Ectodermal cell (in vitro differentiated cells): ENCODE measurements around the gene SHISA7.

ENCODE experiments used
- H3K27ac ChIP-seq: 2 replicates; pipeline ENCODE4 v1.7.0; 2013; ENCODE audit warnings: mild to moderate bottlenecking, low read depth, low read length; ENCODE audit not compliant: insufficient read depth, poor library complexity, severe bottlenecking
- H3K27me3 ChIP-seq: 2 replicates; pipeline ENCODE4 v1.7.0; 2013; ENCODE audit warnings: mild to moderate bottlenecking, low read length; ENCODE audit not compliant: insufficient read depth, control insufficient read depth, poor library complexity, severe bottlenecking
- H3K36me3 ChIP-seq: one replicate; pipeline ENCODE4 v1.7.0; 2013; ENCODE audit warnings: low read length; ENCODE audit not compliant: control insufficient read depth, insufficient read depth
- H3K4me1 ChIP-seq: one replicate; pipeline ENCODE4 v1.7.0; 2013; ENCODE audit warnings: low read length; ENCODE audit not compliant: control insufficient read depth, insufficient read depth
- H3K4me3 ChIP-seq: 2 replicates; pipeline ENCODE4 v1.7.0; 2013; ENCODE audit warnings: low read depth, low read length, control low read depth; ENCODE audit not compliant: insufficient read depth
- H3K9me3 ChIP-seq: 2 replicates; pipeline ENCODE4 v1.7.0; 2013; ENCODE audit warnings: mild to moderate bottlenecking, low read length, moderate library complexity; ENCODE audit not compliant: control insufficient read depth
- WGBS, 2 experiments: methylation state at CpG; one replicate each; pipeline ENCODE4 v1.1.7; 2013; ENCODE audit warnings: missing lambda C conversion rate in 2 of 2; 5-methylcytosine and 5-hydroxymethylcytosine counted together

The SHISA7 gene

DNA sequence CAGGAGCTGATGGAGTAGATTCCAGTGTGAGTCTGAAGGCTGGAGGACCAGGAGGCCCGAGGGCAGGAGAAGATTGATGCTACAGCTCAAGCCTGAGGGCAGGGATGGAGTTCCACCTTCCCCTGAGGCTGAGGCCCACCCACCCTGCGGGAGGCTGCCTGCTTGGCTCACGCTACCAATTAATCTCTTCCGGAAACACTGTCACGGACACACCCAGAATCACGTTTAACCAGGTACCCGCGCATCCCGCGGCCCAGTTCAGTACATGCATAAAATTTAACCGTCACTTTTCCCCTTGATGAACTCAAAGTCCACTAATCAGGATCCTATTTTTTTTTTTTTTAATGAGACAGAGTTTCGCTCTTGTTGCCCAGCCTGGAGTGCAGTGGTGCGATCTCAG, 28.2 kb upstream of the SHISA7 start:
- no peak overlapping the region for H3K27ac ChIP-seq
- H3K36me3 ChIP-seq: no peaks in the 10 kb centered on the region
- no peaks in the 10 kb centered on the region for H3K27me3 ChIP-seq
- WGBS, 2 experiments: 89 to 91% methylated on average over 13 of the region's 13 CpGs
- peaks cover 19% of the 10 kb centered on the region for H3K4me1 ChIP-seq
- no peaks in the 10 kb centered on the region for H3K9me3 ChIP-seq
- no peak overlapping the region for H3K4me3 ChIP-seq

DNA sequence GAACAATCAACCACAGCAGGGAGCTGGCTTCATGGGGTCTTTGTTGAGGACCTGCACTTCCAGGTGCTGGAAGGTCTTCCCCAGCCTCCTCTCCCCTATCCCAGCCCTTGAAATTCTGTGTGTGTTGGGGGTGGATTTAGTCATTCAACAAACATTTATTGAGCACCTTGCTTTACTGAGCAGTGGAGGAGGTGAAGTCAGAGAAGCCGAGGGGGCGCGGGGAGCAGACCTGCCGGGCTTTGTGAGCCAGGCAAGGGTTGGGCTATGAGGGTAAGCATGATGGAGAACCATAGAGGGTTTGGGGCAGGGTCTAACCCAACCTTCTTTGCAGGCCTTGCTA, 24.9 kb upstream of the SHISA7 start:
- WGBS, 2 experiments: 20 to 24% methylated on average over 4 of the region's 4 CpGs

DNA sequence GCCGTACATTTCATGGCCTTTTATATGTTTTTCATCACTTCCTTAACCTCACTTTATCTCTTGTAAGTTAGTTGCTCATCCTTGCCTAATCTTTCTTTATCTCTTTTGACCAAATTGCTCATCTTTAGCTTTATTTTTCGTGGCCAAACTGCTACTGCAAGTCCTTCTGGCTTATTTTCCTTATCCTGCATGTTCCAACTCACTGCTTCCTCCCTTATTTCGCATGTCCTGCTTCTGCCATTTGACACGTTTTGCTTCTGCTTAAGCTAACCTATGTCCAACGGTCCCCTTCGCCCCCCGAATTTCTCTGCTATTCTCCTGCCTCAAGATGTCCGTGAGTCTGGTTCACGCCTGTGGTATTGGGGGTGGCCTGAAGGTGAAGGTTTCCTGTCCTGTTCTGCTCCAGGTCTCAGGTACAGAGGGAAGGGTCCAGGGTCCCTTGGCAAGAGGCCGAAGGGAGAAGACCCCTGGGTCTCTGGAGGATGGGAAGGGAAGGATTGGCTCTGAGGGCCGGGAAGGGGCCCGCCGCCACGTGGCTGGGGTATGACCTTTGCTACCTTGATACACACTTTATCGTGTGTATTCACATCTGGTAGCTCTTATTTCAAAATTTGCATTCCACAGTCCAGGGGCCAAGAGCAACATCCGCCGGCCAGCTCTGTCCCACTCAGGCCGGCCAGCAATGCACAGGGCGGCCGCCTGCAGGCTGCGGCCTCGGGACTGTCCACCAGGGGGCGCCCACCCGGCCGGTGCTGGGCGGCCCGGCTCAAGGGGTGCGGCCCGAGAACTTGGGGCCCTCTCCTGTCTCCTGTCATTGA, 24.3 kb upstream of the SHISA7 start:
- Histone ChIP-seq H3K27ac (no peak overlapping the region), H3K4me3 (no peak overlapping the region), H3K9me3 (no peaks in the 10 kb centered on the region), H3K4me1 (peaks cover 15% of the 10 kb centered on the region), H3K36me3 (no peaks in the 10 kb centered on the region), H3K27me3 (peaks cover 29% of the 10 kb centered on the region)
- 47 to 48% methylated on average over 29 of the region's 29 CpGs for WGBS, 2 experiments

More for the DNA sequence above, 24.9 kb upstream of the SHISA7 start:
- peaks cover 25% of the 10 kb centered on the region for H3K27me3 ChIP-seq
- H3K9me3 ChIP-seq: no peaks in the 10 kb centered on the region
- no peaks in the 10 kb centered on the region for H3K36me3 ChIP-seq
- H3K27ac ChIP-seq: no peak overlapping the region
- H3K4me1 ChIP-seq: peaks cover 16% of the 10 kb centered on the region
- H3K4me3 ChIP-seq: no peak overlapping the region

DNA sequence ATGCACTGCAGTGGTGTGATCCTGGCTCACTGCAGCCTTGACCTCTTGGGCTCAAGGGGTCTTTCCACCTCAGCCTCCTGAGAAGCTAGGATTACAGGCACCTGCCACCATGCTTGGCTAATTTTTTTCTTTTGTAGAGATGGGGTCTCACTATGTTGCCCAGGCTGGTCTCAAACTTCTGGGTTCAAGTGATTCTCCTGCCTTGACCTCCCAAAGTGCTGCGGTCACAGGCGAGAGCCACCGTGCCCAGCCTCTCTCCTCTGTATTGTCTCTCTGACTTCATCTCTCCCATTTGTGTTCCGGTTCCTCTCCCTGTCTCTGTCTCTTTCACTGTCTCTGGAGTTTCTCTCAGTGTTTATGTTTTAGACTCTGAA, 23.1 kb upstream of the SHISA7 start:
- Histone ChIP-seq H3K27me3 (peaks cover 33% of the 10 kb centered on the region), H3K36me3 (no peaks in the 10 kb centered on the region), H3K27ac (no peak overlapping the region), H3K4me1 (peaks cover 15% of the 10 kb centered on the region), H3K4me3 (no peak overlapping the region), H3K9me3 (no peaks in the 10 kb centered on the region)
- WGBS, 2 experiments: 81 to 84% methylated on average over 4 of the region's 4 CpGs

DNA sequence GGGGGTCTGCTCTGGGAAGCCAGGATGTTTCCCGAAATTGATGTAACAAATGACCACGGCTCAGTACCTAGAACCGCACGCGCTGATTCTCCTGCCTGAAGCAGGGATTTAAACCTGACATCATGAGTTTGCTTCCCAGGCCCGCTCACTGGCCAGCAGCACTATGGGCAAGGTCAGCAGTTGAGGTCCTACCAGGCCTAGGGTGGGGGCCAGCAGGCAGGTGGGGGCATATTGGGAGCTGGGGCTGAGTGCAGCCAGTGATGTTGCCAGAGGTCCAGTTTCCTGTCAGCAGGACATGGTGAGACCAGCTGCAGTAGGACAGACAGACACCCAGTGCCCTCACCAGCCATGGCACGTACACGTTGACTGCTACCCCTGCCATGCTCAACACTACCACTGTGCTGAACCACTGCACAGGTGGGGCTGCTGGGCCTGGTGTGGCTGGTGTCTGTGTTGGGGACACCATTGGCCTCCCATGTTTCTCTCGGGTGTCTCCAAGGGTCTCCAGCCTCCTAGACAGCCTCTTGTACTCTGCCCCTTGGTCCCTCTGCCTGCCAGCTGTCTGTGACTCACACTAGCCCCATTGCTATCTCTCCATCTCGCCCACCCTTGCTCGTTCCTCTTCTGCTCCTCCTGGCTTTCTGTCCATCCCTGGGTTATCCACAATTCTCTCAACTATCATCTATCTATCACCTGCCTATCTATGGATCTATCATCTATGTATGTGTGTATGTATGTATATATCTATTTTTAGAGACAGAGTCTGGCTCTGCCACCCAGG, 22.6 kb upstream of the SHISA7 start:
- Histone ChIP-seq H3K9me3 (no peaks in the 10 kb centered on the region), H3K36me3 (no peaks in the 10 kb centered on the region), H3K27me3 (peaks cover 33% of the 10 kb centered on the region), H3K4me3 (no peak overlapping the region), H3K27ac (no peak overlapping the region), H3K4me1 (peaks cover 15% of the 10 kb centered on the region)
- 89 to 90% methylated on average over 11 of the region's 11 CpGs for WGBS, 2 experiments

DNA sequence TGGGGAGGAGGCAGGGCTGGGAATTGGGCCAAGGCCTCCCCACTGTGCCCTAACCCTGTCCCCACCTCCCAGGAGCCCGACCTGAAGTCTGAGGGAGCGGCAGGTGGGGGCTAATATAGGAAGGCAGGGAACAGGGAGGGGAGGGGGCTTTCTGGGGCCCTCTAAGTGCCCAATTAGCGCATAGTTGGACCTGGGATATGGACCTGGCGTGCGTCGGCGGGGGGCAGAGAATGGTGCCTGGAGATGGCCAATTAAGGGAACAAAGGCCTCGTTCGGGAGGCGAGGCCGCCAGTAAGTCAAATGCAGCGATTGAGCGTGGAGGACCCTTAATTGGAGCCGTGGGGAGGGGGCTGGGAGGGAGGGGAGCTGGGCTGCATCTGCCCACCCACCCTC, 21.6 kb upstream of the SHISA7 start, which contains the start of gene C19orf85:
TSS of gene C19orf85 (minus strand) at position 90 of the 393 bp plus-strand sequence. CDS start 197 bp downstream, outside the sequence.
- no peak within 1 kb of the TSS for H3K4me3 ChIP-seq
- H3K9me3 ChIP-seq: no peaks in the 10 kb centered on the region
- peaks cover 19% of the 10 kb centered on the region for H3K4me1 ChIP-seq
- H3K27ac ChIP-seq: no peak within 1 kb of the TSS
- 17 to 19% methylated on average over 14 of the region's 14 CpGs for WGBS, 2 experiments
- H3K36me3 ChIP-seq: no peaks in the 10 kb centered on the region
- peaks cover 33% of the 10 kb centered on the region for H3K27me3 ChIP-seq

DNA sequence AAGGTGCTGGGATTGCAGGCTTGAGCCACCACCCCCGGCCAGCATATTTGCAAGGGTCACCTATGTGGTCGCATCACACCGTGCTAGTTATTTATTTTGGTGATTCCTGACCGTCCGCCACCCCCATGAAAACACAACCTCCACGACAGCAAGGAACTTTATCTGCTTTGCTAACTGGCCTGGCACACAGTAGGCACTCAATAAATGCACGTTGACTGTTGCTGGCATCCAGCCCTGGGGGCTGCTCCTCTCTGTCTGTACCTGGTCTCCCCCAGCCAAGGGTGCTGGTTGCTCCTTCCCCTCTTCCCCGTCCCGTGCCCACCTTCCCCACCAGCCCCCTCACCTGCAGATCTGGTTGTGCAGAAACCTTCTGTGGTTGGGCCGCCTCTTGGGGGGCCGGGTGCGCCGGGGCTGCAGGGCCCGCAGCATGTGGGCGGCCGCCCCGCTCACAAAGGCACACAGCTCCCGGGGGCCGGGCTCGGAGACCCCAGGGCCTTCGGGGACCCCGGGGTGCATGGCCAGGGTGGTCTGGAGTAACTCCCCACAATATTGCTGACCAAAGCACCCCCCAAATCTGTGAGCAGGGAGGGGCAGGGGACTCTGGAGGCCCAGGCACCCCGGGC, 21.1 kb upstream of the SHISA7 start:
- no peaks in the 10 kb centered on the region for H3K36me3 ChIP-seq
- H3K27ac ChIP-seq: no peak overlapping the region
- H3K4me3 ChIP-seq: no peak overlapping the region
- H3K4me1 ChIP-seq: peaks cover 19% of the 10 kb centered on the region
- 74 to 76% methylated on average over 23 of the region's 23 CpGs for WGBS, 2 experiments
- H3K27me3 ChIP-seq: peaks cover 33% of the 10 kb centered on the region
- H3K9me3 ChIP-seq: no peaks in the 10 kb centered on the region

DNA sequence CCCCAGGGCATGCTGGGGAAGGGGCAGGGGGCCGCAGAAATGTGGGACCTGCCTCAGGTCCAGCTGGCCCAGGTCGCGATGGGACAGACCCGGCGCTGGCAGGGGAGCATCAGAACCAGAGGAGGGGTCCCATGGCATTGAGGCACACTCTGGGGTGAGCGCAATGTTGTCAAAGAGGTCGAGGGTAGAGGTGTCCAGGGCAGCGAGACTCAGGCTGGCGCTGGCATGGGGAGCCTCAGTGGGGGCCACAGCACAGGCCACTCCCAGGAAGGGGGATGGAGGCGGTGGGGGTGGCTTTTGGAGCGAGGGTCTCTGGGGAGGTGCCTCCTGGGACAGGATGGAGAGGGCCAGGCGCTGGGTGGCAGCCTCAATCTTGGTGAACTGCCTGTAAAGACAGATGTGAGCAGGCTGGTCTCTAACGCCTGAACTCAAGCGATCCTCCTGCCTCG, 20.5 kb upstream of the SHISA7 start:
- WGBS, 2 experiments: 78 to 82% methylated on average over 15 of the region's 15 CpGs
- peaks cover 33% of the 10 kb centered on the region for H3K27me3 ChIP-seq
- no peak overlapping the region for H3K27ac ChIP-seq
- no peak overlapping the region for H3K4me3 ChIP-seq
- no peaks in the 10 kb centered on the region for H3K9me3 ChIP-seq
- peaks cover 19% of the 10 kb centered on the region for H3K4me1 ChIP-seq
- H3K36me3 ChIP-seq: no peaks in the 10 kb centered on the region

DNA sequence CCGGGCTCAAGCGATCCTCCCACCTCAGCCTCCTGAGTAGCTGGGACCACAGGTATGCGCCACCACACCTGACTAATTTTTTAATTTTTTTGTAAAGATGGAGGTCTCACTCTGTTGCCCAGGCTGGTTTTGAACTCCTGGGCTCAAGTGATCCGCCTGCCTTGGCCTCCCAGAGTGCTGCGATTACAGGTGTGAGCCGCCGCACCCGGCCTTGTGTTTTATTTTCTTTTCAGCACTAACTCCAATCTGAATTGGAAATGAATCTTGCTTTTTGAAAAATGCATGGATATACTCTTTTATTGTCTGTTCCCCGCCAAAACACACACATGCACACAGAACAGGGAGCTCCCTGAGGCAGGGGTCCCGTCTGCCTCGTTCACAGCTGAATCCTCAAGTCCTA, 19.6 kb upstream of the SHISA7 start:
- peaks cover 19% of the 10 kb centered on the region for H3K4me1 ChIP-seq
- H3K27me3 ChIP-seq: peaks cover 33% of the 10 kb centered on the region
- H3K9me3 ChIP-seq: no peaks in the 10 kb centered on the region
- no peak overlapping the region for H3K4me3 ChIP-seq
- 84 to 90% methylated on average over 11 of the region's 11 CpGs for WGBS, 2 experiments
- H3K36me3 ChIP-seq: no peaks in the 10 kb centered on the region
- H3K27ac ChIP-seq: no peak overlapping the region
